ENCODE measurements around the gene RASSF3.

- TF ChIP-seq CTCF (IDR thresholded peaks at IDR 0.05; ENCODE audit: low read depth, low read length), result no peak
- no peak for TF ChIP-seq EZH2phosphoT487 (IDR thresholded peaks at IDR 0.05; ENCODE audit: low read depth)
These were observed 91.0 kb downstream of the RASSF3 start for GRCh38 chr12:64701283-64701682.

Data from OCI-LY3 (cell line).